ENCODE results near the gene SIRT1. TPM values are rescaled to one million over a fixed set of nuclear protein-coding genes. Genes with fewer than 3 reads are reported as not detected.

The SIRT1 gene
- total RNA-seq, 1 donor from 2014 or later: 11.8 TPM

DNA sequence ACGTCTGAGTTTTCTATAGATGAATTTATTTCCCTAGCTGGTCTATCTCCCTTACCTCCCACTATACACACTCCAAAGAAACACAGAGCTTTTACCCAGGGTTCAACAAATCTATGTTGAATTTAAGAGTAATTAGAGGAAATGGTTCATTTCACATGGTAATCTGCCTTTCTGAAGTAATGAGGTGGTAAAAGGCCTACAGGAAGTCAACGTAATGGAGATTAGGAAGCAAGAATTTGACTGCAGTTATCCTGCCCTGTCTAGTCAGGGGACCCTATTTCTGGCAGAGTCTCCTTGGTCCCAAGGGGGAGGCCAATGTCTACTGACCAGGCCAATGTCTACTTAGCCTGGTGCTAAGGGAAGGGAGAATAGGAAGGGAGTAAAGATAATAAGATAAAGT lies 21.4 kb upstream of the SIRT1 start:
- H3K27ac ChIP-seq (ENCODE audit: low read depth, low read length): no peak overlapping the region
- no peaks in the 10 kb centered on the region for H3K4me1 ChIP-seq (ENCODE audit: insufficient read depth, low read length)
- no peaks in the 10 kb centered on the region for H3K79me2 ChIP-seq (ENCODE audit: insufficient read depth, low read length)
- no peaks in the 10 kb centered on the region for H3K36me3 Mint-ChIP-seq (ENCODE audit: low read depth, unreplicated experiment)
- H3K4me1 Mint-ChIP-seq (ENCODE audit: low read depth, unreplicated experiment): peaks cover 8% of the 10 kb centered on the region
- no peak overlapping the region for H3K4me3 ChIP-seq (ENCODE audit: insufficient read depth, low read depth, low read length)
- no peak overlapping the region for H3K4me3 Mint-ChIP-seq (ENCODE audit: unreplicated experiment)
- H3K27me3 Mint-ChIP-seq (ENCODE audit: low read depth, unreplicated experiment): peaks cover 2% of the 10 kb centered on the region
- no peaks in the 10 kb centered on the region for H4K20me1 ChIP-seq (ENCODE audit: insufficient read depth, low read length)
- no peaks in the 10 kb centered on the region for H3K9me3 ChIP-seq (ENCODE audit: insufficient read depth, low read depth, low read length)
- no peak overlapping the region for H3K4me2 ChIP-seq (ENCODE audit: low read length)
- H2AFZ ChIP-seq (ENCODE audit: low read depth, low read length): no peak overlapping the region
- H3K9me3 Mint-ChIP-seq (ENCODE audit: unreplicated experiment): no peaks in the 10 kb centered on the region
- FAIRE-seq: no peak
- no peak overlapping the region for H3K9ac ChIP-seq (ENCODE audit: low read length)
- no peak for DNase-seq (ENCODE audit: low read depth)
- no peak overlapping the region for H3K27ac Mint-ChIP-seq (ENCODE audit: unreplicated experiment)
- no peaks in the 10 kb centered on the region for H3K27me3 ChIP-seq (ENCODE audit: insufficient read depth, low read length)
- no peak for TF ChIP-seq CTCF (IDR thresholded peaks at IDR 0.05; ENCODE audit: insufficient read depth, low read depth, low read length)
- no peaks in the 10 kb centered on the region for H3K36me3 ChIP-seq (ENCODE audit: insufficient read depth, low read length)

DNA sequence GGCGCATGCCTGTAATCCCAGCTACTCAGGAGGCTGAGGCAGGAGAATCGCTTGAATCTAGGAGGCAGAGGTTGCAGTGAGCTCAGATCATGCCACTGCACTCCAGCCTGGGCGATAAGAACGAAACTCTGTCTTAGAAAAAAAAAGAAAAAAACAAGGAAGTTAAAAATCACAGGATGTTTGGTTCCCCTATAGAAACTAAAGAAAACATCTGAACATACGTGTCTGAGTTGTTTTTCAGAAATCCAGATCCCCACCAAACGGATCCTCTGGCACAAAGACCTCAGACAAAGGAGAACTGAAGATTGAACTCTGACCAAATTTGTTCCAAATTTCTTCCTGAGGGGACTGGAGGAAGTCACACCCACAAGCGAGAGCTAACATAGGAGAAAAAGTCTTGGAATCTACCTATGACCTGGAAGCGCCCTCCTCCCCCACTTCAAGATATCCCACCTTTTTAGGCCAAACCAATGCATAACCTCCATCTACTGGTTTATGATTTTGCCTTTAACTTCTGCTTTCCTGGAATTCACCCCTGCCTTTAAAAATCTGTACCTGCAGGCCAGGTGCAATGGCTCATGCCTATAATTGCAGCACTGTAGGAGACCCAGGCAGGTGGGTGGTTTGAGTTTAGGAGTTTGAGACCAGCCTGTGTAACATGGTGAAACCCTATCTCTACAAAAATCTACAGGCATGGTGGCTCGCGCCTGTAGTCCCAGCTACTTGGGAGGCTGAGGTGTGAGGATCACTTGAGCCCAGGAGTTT lies 19.7 kb upstream of the SIRT1 start:
- Mint-ChIP-seq H3K4me3 (ENCODE audit: unreplicated experiment) (no peak overlapping the region), H3K27me3 (ENCODE audit: low read depth, unreplicated experiment) (peaks cover 2% of the 10 kb centered on the region), H3K4me1 (ENCODE audit: low read depth, unreplicated experiment) (peaks cover 8% of the 10 kb centered on the region), H3K27ac (ENCODE audit: unreplicated experiment) (no peak overlapping the region), H3K36me3 (ENCODE audit: low read depth, unreplicated experiment) (no peaks in the 10 kb centered on the region), H3K9me3 (ENCODE audit: unreplicated experiment) (no peaks in the 10 kb centered on the region)
- H3K9me3 ChIP-seq (ENCODE audit: insufficient read depth, low read depth, low read length): no peaks in the 10 kb centered on the region
- FAIRE-seq (no peak), DNase-seq (ENCODE audit: low read depth) (no peak)
- no peak overlapping the region for H3K9ac ChIP-seq (ENCODE audit: low read length)
- H3K27ac ChIP-seq (ENCODE audit: low read depth, low read length): no peak overlapping the region
- no peak overlapping the region for H2AFZ ChIP-seq (ENCODE audit: low read depth, low read length)
- no peaks in the 10 kb centered on the region for H3K27me3 ChIP-seq (ENCODE audit: insufficient read depth, low read length)
- H3K4me1 ChIP-seq (ENCODE audit: insufficient read depth, low read length): no peaks in the 10 kb centered on the region
- H3K4me2 ChIP-seq (ENCODE audit: low read length): no peak overlapping the region
- TF ChIP-seq EZH2 (IDR thresholded peaks at IDR 0.05; ENCODE audit: insufficient read depth, low read length) (no peak), CTCF (IDR thresholded peaks at IDR 0.05; ENCODE audit: insufficient read depth, low read depth, low read length) (no peak)
- H4K20me1 ChIP-seq (ENCODE audit: insufficient read depth, low read length): no peaks in the 10 kb centered on the region
- H3K36me3 ChIP-seq (ENCODE audit: insufficient read depth, low read length): no peaks in the 10 kb centered on the region
- H3K79me2 ChIP-seq (ENCODE audit: insufficient read depth, low read length): no peaks in the 10 kb centered on the region
- no peak overlapping the region for H3K4me3 ChIP-seq (ENCODE audit: insufficient read depth, low read depth, low read length)

DNA sequence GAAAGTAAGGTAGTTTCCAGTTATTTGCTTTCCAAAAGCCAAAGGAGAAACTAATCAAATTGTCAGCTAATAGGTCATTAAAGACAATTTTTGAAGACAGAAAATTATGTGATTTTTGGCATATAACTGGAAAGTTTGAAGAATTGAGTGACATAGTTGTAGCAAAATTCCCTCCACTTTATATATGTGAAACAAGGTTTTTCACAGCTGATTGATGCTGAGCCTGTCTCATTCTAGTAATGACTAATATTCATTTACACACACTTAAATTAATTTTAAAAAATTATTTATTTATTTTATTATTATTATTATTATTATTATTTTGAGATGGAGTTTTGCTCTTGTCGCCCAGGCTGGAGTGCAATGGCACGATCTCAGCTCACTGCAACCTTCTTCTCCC lies 16.3 kb upstream of the SIRT1 start:
- Histone ChIP-seq H4K20me1 (ENCODE audit: insufficient read depth, low read length) (no peaks in the 10 kb centered on the region), H3K4me3 (ENCODE audit: insufficient read depth, low read depth, low read length) (no peak overlapping the region), H3K9me3 (ENCODE audit: insufficient read depth, low read depth, low read length) (no peaks in the 10 kb centered on the region), H3K4me1 (ENCODE audit: insufficient read depth, low read length) (no peaks in the 10 kb centered on the region), H3K4me2 (ENCODE audit: low read length) (no peak overlapping the region), H3K27ac (ENCODE audit: low read depth, low read length) (no peak overlapping the region), H2AFZ (ENCODE audit: low read depth, low read length) (no peak overlapping the region), H3K79me2 (ENCODE audit: insufficient read depth, low read length) (no peaks in the 10 kb centered on the region), H3K27me3 (ENCODE audit: insufficient read depth, low read length) (no peaks in the 10 kb centered on the region), H3K9ac (ENCODE audit: low read length) (no peak overlapping the region), H3K36me3 (ENCODE audit: insufficient read depth, low read length) (no peaks in the 10 kb centered on the region)
- DNase-seq (ENCODE audit: low read depth) (no peak), FAIRE-seq (no peak)
- H3K9me3 Mint-ChIP-seq (ENCODE audit: unreplicated experiment): no peaks in the 10 kb centered on the region
- H3K27ac Mint-ChIP-seq (ENCODE audit: unreplicated experiment): no peak overlapping the region
- no peaks in the 10 kb centered on the region for H3K4me1 Mint-ChIP-seq (ENCODE audit: low read depth, unreplicated experiment)
- peaks cover 2% of the 10 kb centered on the region for H3K27me3 Mint-ChIP-seq (ENCODE audit: low read depth, unreplicated experiment)
- H3K36me3 Mint-ChIP-seq (ENCODE audit: low read depth, unreplicated experiment): no peaks in the 10 kb centered on the region
- no peak overlapping the region for H3K4me3 Mint-ChIP-seq (ENCODE audit: unreplicated experiment)
- TF ChIP-seq CTCF (IDR thresholded peaks at IDR 0.05; ENCODE audit: insufficient read depth, low read depth, low read length) (no peak), EZH2 (IDR thresholded peaks at IDR 0.05; ENCODE audit: insufficient read depth, low read length) (no peak)

All from astrocyte (in vitro differentiated cells and primary cell).